Testis (tissue), 3 donors: ENCODE results near the gene SLC38A4. TPM values are rescaled to one million over a fixed set of nuclear protein-coding genes. Genes with fewer than 3 reads are reported as not detected.
"Not testable (repeated sequence)": the region's sequence is repeated elsewhere in the genome, so short reads cannot be mapped to it uniquely, and the experiment has no call there.

Experiments
- DNase-seq: peaks from one replicate; pipeline ENCODE4 v3.0.0-alpha.2; 2019
- H3K27ac ChIP-seq, 2 donors: fragments of 200-600 bp; sonication (generic); one replicate each; pipeline ENCODE4 v1.5.1; 2019
- H3K27me3 ChIP-seq: fragments of 200-600 bp; sonication (generic); one replicate; pipeline ENCODE4 v1.5.1; 2019
- H3K36me3 ChIP-seq: fragments of 200-600 bp; sonication (generic); one replicate; pipeline ENCODE4 v1.5.1; 2017; ENCODE audit warnings: low read depth; ENCODE audit errors: missing control alignments
- H3K4me1 ChIP-seq: fragments of 200-600 bp; sonication (generic); one replicate; pipeline ENCODE4 v1.5.1; 2019
- H3K4me3 ChIP-seq, 2 donors: fragments of 200-600 bp; sonication (generic); one replicate each; pipeline ENCODE4 v1.5.1; 2017 to 2019
- H3K9me3 ChIP-seq: fragments of 200-600 bp; sonication (generic); one replicate; pipeline ENCODE4 v1.5.1; 2017
- POLR2A ChIP-seq: fragments of 450-650 bp; IDR thresholded peaks from one replicate; pipeline ENCODE4 v1.6.1; 2017; ENCODE audit warnings: antibody characterized with exemption, mild to moderate bottlenecking, moderate library complexity
- WGBS, 2 donors: methylation state at CpG; one replicate each; pipeline ENCODE4 v1.1.5; 2018; 5-methylcytosine and 5-hydroxymethylcytosine counted together
- intact Hi-C: fragments of 100-400 bp; cut with DNase I; formaldehyde crosslinking; loops from one replicate; pipeline ENCODE4 v1.15.1; 2023; ENCODE audit warnings: low total_unique reads
- polyA plus RNA-seq: library from polyadenylated mRNA; stranded (reverse); fragments of 350-450 nt; fragmentation: Illumina TruSeq; extraction: RNeasy Lipid Tissue Mini Kit (QIAGEN cat#74804); gene quantifications from one replicate; pipeline ENCODE4 v1.2.3, GENCODE V29; 2014; ENCODE audit warnings: low read depth, low replicate concordance; ENCODE audit not compliant: insufficient read depth
- total RNA-seq, 2 donors: library from RNA; depleted of rRNA; stranded (reverse); fragments of >200 nt; gene quantifications; one replicate each; pipeline ENCODE4 v1.2.3, GENCODE V29; 2016
- TF ChIP-seq, protein P1 (sequence below), 3 experiments: fragments of 450-650 bp in 2 of 3; fragments of 200-600 bp in 1 of 3; sonication (generic) in 1 of 3; IDR thresholded peaks; one replicate each; pipeline ENCODE4 v1.5.1; 2016 to 2019; ENCODE audit warnings: antibody characterized with exemption in 3 of 3, mild to moderate bottlenecking in 2 of 3, moderate library complexity in 1 of 3

SLC38A4 gene
- total and polyA plus RNA-seq, 3 donors from 2014 or later = 0.24 to 1.3 (median 0.65) TPM

DNA sequence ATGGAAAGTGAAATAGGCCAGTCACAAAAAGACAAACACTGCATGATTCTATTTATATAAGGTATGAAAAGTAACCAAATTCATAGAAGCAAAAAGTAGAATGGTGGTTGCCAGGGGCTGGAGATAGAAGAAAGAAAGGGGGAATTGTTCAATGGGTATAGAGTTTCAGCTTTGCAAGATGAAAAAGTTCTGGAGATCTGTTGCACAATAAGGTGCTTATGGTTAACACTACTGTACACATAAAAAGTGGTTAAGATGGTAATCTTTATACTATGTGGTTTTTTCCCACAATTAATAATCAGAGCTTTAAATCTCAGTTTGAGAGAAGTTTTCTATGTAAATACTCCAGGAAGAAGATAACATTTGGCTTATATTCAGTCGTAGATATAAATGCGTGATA is 73.4 kb downstream of the SLC38A4 start:
- Histone ChIP-seq H3K9me3 (no peaks in the 10 kb centered on the region), H3K4me3 (no peak overlapping the region), H3K27me3 (no peaks in the 10 kb centered on the region), H3K36me3 (no peaks in the 10 kb centered on the region), H3K4me1 (no peaks in the 10 kb centered on the region), H3K27ac (no peak overlapping the region)
- no peak for DNase-seq
- intact Hi-C loops = no loop called here
- no peak for TF ChIP-seq POLR2A
- TF ChIP-seq, protein P1, sequence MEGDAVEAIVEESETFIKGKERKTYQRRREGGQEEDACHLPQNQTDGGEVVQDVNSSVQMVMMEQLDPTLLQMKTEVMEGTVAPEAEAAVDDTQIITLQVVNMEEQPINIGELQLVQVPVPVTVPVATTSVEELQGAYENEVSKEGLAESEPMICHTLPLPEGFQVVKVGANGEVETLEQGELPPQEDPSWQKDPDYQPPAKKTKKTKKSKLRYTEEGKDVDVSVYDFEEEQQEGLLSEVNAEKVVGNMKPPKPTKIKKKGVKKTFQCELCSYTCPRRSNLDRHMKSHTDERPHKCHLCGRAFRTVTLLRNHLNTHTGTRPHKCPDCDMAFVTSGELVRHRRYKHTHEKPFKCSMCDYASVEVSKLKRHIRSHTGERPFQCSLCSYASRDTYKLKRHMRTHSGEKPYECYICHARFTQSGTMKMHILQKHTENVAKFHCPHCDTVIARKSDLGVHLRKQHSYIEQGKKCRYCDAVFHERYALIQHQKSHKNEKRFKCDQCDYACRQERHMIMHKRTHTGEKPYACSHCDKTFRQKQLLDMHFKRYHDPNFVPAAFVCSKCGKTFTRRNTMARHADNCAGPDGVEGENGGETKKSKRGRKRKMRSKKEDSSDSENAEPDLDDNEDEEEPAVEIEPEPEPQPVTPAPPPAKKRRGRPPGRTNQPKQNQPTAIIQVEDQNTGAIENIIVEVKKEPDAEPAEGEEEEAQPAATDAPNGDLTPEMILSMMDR (IDR thresholded peaks at IDR 0.05) = no peak
- 92 to 95% methylated on average over 2 of the region's 2 CpGs for WGBS, 2 donors

DNA sequence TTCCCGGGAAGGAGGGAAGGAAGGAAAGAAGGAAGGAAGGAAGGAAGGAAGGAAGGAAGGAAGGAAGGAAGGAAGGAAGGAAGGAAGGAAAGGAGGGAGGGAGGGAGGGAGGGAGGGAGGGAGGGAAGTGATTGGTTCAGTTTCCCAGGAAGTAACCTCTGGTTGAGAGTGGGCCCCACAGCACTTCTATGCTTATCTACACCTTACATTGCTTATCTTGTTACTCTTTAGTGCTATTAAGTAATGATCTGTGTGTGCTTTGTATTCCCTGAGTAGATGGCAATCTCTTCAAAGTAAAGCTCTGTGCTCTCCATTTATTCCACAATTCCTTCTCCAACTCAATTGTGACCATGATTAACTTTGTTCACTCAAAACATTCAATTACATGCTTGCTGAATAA is 74.6 kb downstream of the SLC38A4 start:
- Histone ChIP-seq H3K4me1 (no peaks in the 10 kb centered on the region), H3K4me3 (no peak overlapping the region), H3K9me3 (no peaks in the 10 kb centered on the region), H3K36me3 (no peaks in the 10 kb centered on the region), H3K27me3 (no peaks in the 10 kb centered on the region), H3K27ac (no peak overlapping the region)
- TF ChIP-seq, protein P1 (IDR thresholded peaks at IDR 0.05) = no peak
- TF ChIP-seq POLR2A = no peak
- 58 to 62% methylated on average over 1 of the region's 1 CpG for WGBS, 2 donors
- DNase-seq = no peak
- intact Hi-C loops = no loop called here

DNA sequence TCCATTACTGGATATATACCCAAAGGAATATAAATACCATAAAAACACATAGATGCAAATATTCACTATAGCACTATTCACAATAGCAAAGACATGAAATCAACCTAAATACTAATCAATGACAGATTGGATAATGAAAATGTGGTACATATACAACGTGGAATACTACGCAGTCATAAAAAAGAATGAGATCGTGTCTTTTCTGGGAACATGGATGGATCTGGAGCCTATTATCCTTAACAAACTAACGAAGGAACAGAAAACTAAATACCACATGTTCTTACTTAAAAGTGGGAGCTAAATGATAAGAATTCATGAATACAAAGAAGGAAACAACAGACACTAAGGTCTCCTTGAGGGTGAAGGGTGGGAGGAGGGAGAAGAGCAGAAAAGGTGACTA is 76.5 kb downstream of the SLC38A4 start:
- no peak for DNase-seq
- no peaks in the 10 kb centered on the region for H3K9me3 ChIP-seq
- no peak overlapping the region for H3K4me3 ChIP-seq
- no peaks in the 10 kb centered on the region for H3K4me1 ChIP-seq
- H3K36me3 ChIP-seq = no peaks in the 10 kb centered on the region
- TF ChIP-seq, protein P1 (IDR thresholded peaks at IDR 0.05) = no peak
- no peak for TF ChIP-seq POLR2A
- intact Hi-C loops = no loop called here
- H3K27ac ChIP-seq = no peak overlapping the region
- no peaks in the 10 kb centered on the region for H3K27me3 ChIP-seq
- 92% methylated on average over 4 of the region's 4 CpGs for WGBS, 2 donors

DNA sequence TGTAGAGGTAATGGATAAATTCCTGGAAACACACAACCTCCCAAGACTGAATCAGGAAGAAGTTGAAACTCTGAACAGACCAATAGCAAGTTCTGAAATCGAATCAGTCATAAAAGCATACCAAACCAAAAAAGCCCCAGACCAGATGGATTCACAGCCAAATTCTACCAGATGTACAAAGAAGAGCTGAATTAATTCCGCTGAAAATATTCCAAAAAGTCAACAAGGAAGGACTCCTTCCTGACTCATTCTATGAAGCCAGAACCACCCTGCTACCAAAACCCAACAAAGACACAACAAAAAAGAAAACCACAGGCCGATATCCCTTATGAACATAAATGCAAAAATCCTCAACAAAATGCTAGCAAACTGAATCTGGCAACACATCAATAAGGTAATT is 81.5 kb downstream of the SLC38A4 start:
- Histone ChIP-seq H3K4me1 (no peaks in the 10 kb centered on the region), H3K27ac (no peak overlapping the region), H3K36me3 (no peaks in the 10 kb centered on the region), H3K4me3 (no peak overlapping the region), H3K27me3 (no peaks in the 10 kb centered on the region), H3K9me3 (no peaks in the 10 kb centered on the region)
- 82 to 90% methylated on average over 3 of the region's 3 CpGs for WGBS, 2 donors
- DNase-seq = no peak
- TF ChIP-seq, protein P1 (IDR thresholded peaks at IDR 0.05) = no peak
- no peak for TF ChIP-seq POLR2A
- intact Hi-C loops = no loop called here

DNA sequence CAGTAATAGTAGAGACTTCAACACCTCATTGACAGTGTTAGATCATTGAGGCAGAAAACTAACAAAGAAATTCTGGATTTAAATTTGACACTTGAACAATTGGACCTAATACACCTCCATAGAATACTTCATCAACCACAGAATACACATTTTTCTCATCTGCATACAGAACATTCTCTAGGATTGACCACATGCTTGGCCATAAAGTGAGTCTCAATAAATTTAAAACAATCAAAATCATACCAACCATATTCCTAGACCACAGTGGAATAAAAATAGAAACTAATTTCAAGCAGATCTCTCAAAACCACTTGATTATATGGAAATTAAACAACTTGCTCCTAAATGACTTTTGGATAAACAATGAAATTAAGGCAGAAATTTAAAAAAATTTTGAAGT is 82.3 kb downstream of the SLC38A4 start:
- Histone ChIP-seq H3K4me1 (no peaks in the 10 kb centered on the region), H3K27ac (no peak overlapping the region), H3K4me3 (no peak overlapping the region), H3K9me3 (no peaks in the 10 kb centered on the region), H3K27me3 (no peaks in the 10 kb centered on the region), H3K36me3 (no peaks in the 10 kb centered on the region)
- DNase-seq = no peak
- intact Hi-C loops = no loop called here
- TF ChIP-seq, protein P1 (IDR thresholded peaks at IDR 0.05) = no peak
- TF ChIP-seq POLR2A = no peak

DNA sequence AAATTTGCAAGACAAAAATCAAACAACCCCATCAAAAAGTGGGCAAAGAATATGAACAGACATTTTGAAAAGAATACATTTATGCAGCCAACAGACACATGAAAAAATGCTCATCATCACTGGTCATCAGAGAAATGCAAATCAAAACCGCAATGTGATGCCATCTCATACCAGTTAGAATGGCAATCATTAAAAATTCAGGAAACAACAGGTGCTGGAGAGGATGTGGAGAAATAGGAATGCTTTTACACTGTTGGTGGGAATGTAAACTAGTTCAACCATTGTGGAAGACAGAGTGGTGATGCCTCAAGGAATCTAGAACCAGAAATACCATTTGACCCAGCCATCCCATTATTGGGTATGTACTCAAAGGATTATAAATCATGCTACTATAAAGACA is 83.5 kb downstream of the SLC38A4 start:
- H3K27ac ChIP-seq, H3K36me3 ChIP-seq, H3K4me3 ChIP-seq, intact Hi-C loops, H3K27me3 ChIP-seq, H3K9me3 ChIP-seq, H3K4me1 ChIP-seq, DNase-seq: not testable (repeated sequence)
- 94 to 97% methylated on average over 1 of the region's 1 CpG for WGBS, 2 donors
